K562 treated with DMSO at 1 percent for 24 hours (cell line): ENCODE data around the gene MAP1A. TPM values are rescaled to one million over a fixed set of nuclear protein-coding genes. Genes with fewer than 3 reads are reported as not detected.

Source experiments
- total RNA-seq: library from RNA; unstranded; fragments of 300-600 nt; gene quantifications from 2 replicates; pipeline ENCODE4 v1.2.3, GENCODE V29; 2022; ENCODE audit warnings: low read depth; ENCODE audit not compliant: insufficient read depth

Gene MAP1A
- 24.5 and 26.4 TPM in 2 replicates for total RNA-seq

DNA sequence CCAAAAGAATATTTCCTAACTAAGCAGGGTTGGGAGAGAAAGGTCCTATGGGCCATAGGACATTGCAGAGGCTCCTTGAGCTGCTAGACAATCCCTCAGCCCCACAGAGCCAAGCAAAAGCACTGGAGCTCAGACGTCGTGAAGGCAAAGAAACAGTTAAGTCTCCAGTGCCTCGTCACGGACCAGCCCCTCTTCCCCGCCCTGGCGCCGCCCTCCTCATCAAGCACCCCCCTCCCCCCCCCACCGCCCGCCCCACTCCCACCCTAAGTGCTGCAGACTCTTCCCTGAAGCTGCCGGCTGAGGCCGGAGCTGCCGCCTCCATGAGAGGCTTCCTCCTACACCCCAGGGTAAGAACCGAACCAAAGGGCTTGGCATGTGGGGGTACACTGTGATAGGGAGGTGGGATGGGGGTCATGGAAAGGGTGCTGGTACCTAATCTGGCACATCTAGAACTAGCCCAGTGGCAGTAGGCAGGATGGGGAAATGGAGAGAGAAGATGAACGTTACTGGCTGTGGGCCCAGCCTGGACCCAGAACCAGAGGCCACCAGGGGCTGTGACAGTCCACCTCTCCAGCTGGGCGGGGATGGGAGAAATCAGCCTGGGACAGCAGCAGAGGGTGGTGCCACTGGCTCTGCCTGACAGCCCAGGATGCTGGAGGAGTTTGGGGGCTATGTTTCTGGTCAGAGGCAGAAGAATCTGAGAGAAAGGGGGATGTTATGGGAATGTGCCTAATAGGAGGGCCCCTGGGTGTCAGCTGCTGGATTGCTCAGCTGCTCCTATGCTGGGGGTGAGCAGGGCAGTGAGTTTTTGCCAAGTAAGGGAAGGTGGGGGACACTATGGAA lies at the start of gene MAP1A:
Gene MAP1A (plus strand): TSS at position 255 of the 843 bp plus-strand sequence. CDS start 3,866 bp downstream, outside the sequence.

DNA sequence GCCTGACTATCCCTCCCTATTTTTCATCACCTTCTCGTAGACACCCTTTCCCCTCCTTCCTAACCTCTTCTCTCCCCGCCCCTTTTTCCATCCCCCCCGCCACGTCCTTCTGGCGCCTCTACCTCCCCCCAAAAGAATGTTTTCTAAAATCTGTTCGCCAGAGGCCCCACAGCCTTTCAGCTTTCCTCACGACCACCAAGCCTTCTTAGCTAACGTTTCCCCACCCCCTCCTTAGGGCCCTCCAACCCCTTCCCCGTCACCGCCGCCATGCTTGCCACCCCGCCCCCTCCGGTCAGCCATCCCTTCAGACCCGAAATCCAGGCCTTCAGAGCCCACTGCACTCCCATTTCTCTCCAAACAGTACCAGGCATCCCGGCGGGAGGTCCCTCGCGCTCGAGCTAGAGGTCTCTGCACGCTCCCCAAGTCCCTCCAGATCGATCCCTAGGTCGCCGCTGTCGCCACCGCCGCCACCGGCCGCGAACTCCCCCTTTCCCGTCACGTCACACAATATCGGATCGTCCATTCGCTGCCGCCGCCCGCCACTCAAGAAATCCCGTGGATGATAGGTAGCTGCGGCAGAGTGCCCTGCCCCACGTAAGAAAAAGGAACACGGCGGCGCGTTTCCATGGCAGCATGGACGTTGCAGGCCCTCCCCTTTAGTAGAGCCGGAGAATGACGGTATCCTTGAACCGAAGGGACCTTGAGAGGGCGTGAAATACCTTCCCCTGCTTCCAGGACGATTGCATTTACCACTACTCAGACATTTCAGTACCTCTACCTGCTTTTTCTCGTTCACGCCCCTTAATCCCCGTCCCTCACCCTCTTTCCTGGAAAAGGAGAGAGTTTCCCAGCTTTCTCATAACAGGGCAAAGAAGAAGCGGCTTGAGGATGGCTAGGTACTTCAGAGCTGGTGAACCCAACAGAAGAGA lies 24.5 kb upstream of the MAP1A start, which contains the start of gene TP53BP1:
Gene TP53BP1 (minus strand): TSS at position 484 of the 929 bp plus-strand sequence. CDS start 113 bp downstream, at position 371.

Other genes with a start within 250 kb of the MAP1A start
- gene TGM7, start 215.4 kb upstream of the MAP1A start, total RNA-seq: not detected in 2 replicates
- gene LCMT2, start 187.0 kb upstream of the MAP1A start, total RNA-seq: 5.9 and 6.3 TPM in 2 replicates
- 16.4 and 19.4 TPM in 2 replicates for gene ZSCAN29, start 146.6 kb upstream of the MAP1A start, total RNA-seq
- 24.6 and 27.8 TPM in 2 replicates for gene TUBGCP4, start 146.5 kb upstream of the MAP1A start, total RNA-seq
- gene TP53BP1, start 24.5 kb upstream of the MAP1A start, total RNA-seq: 25.1 and 27.4 TPM in 2 replicates
- 28.3 and 35.7 TPM in 2 replicates for gene PPIP5K1, start 72.6 kb downstream of the MAP1A start, total RNA-seq
- 1.1 and 2.4 TPM in 2 replicates for gene CKMT1B, start 76.4 kb downstream of the MAP1A start, total RNA-seq
- 0.13 TPM in 1 of 2 replicates, not detected in the other for gene STRC, start 101.2 kb downstream of the MAP1A start, total RNA-seq
- 1.2 and 1.5 TPM in 2 replicates for gene CATSPER2, start 131.2 kb downstream of the MAP1A start, total RNA-seq
- 0.63 and 1.1 TPM in 2 replicates for gene CKMT1A, start 176.3 kb downstream of the MAP1A start, total RNA-seq
- 118 and 122 TPM in 2 replicates for gene PDIA3, start 228.8 kb downstream of the MAP1A start, total RNA-seq